Peyer's patch (tissue), 4 donors: ENCODE results near the gene CMTM1.

Source experiments
- POLR2A ChIP-seq, 2 donors: fragments of 450-650 bp; IDR thresholded peaks; one replicate each; pipeline ENCODE4 v1.5.1; 2017; ENCODE audit warnings: antibody characterized with exemption in 2 of 2, mild to moderate bottlenecking in 2 of 2, moderate library complexity in 2 of 2
- TF ChIP-seq, protein P1 (sequence below), 6 experiments: fragments of 450-650 bp in 4 of 6; fragments of 200-600 bp in 2 of 6; sonication (generic) in 1 of 6; IDR thresholded peaks; one replicate each; pipeline ENCODE4 v1.5.1; 2017 to 2019; ENCODE audit warnings: antibody characterized with exemption in 6 of 6, mild to moderate bottlenecking in 3 of 6, moderate library complexity in 1 of 6

DNA sequence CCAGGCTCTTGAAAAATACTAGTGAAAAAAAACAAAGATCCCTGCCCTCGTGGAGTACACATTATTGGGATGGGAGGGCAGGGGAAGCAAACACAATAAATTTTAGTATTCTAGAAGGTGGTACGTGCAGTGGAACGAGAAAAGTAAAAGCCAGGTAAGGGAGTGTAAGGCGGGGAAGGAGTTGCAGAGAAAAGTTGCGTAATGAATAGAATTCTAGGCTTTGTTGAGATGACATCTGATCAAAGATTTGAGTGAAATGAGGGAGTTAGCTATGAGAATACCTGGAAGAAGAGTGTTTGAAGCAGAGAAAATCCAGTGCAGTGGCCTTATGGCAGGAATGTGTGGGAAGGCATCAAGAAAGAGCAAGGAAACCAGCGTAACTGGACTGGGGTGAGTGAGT is 11.7 kb upstream of the CMTM1 start:
- TF ChIP-seq, protein P1, sequence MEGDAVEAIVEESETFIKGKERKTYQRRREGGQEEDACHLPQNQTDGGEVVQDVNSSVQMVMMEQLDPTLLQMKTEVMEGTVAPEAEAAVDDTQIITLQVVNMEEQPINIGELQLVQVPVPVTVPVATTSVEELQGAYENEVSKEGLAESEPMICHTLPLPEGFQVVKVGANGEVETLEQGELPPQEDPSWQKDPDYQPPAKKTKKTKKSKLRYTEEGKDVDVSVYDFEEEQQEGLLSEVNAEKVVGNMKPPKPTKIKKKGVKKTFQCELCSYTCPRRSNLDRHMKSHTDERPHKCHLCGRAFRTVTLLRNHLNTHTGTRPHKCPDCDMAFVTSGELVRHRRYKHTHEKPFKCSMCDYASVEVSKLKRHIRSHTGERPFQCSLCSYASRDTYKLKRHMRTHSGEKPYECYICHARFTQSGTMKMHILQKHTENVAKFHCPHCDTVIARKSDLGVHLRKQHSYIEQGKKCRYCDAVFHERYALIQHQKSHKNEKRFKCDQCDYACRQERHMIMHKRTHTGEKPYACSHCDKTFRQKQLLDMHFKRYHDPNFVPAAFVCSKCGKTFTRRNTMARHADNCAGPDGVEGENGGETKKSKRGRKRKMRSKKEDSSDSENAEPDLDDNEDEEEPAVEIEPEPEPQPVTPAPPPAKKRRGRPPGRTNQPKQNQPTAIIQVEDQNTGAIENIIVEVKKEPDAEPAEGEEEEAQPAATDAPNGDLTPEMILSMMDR (IDR thresholded peaks at IDR 0.05): no peak
- TF ChIP-seq POLR2A (IDR thresholded peaks at IDR 0.05): no peak
